Stimulated activated CD4-positive, alpha-beta T cell treated with anti-CD3 and anti-CD28 coated beads, TNF-alpha, amount 100 ng/mL, for 4 hours (primary cell): ENCODE measurements around the gene GNAT2.
"Not testable (repeated sequence)": the region's sequence is repeated elsewhere in the genome, so short reads cannot be mapped to it uniquely, and the experiment has no call there.

Experiments
- DNase-seq, 3 experiments: peaks; one replicate each; pipeline ENCODE4 v3.0.0-alpha.2; 2020; ENCODE audit warnings: low read depth in 3 of 3

Gene GNAT2

DNA sequence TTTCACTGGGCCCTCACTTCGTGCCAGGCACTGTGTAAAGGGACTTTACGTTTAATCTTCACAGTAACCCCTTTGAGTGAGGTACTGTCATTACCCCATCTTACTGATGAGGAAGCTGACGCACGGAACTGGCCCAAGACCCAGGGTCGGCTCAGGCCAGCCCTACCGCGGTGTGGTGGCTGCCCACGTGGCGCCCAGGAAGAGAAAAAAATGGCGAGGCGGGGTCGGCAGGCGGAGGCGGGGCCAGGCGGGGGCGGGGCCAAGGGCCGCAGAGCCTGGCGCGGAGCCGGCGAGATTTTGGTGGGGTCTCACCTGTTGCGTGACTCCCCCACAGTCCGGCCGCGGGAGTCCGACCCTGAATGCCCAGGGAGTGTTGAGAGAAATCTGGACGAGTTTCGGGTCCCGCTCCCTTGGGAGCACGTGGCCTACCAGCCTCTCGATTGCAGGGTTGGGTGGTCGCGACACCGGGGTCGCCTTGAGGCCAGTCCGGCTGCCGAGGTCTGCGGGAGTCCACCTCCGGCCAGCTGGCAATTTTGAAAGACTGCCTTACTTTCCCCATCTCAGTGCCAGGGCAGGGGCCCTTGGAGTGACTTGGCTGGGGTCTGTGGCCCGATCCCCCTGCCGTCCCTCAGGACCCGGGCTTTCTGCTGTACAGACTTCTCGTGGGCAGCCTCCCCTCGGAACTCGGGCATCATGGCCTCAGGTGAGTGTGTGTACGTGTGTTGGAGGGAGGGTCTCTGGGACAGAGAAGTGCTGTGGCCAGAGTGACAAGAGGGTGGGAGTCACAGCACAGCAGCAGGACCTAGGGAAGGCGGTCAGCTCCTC is at the start of gene GNAT2, which contains the start of gene AMPD2:
GNAT2 (minus strand) TSS at position 41 of the 825 bp plus-strand sequence. CDS start 6,746 bp downstream, outside the sequence.
AMPD2 (plus strand) TSS at position 262 of the 825 bp plus-strand sequence. CDS start 1,339 bp downstream, outside the sequence.
- peak; percentile 46 to 58 (median 55) for DNase-seq

DNA sequence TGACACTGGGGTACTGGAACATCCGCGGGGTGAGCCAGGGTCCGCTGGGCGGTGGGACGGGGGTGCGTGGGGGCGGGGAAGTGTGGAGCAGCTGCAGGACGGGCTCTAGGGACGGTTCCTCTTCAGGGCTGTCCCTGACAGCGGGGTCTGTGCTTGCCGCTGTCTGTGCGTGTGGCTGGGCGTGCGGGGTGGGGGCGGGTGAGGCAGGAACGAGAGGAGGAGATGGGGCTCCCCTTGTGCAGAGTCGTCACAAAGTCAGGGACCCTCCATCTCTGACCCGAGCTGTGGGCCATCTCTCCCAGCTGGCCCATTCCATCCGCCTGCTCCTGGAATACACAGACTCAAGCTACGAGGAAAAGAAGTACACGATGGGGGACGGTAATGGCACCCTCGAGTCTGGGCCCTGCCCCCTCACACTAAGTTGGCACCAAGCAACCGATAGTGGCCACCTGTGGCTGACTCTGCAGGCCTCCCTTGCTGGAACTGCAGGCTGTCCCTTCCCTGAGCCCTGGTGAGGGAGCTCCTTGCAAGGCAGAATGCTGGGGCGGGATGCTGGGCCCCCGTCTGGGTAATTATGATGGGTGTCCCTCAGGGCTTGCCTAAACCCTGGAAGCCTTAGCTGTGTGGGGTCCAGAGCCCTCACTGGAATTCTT is 48.8 kb upstream of the GNAT2 start:
- no peak for DNase-seq

DNA sequence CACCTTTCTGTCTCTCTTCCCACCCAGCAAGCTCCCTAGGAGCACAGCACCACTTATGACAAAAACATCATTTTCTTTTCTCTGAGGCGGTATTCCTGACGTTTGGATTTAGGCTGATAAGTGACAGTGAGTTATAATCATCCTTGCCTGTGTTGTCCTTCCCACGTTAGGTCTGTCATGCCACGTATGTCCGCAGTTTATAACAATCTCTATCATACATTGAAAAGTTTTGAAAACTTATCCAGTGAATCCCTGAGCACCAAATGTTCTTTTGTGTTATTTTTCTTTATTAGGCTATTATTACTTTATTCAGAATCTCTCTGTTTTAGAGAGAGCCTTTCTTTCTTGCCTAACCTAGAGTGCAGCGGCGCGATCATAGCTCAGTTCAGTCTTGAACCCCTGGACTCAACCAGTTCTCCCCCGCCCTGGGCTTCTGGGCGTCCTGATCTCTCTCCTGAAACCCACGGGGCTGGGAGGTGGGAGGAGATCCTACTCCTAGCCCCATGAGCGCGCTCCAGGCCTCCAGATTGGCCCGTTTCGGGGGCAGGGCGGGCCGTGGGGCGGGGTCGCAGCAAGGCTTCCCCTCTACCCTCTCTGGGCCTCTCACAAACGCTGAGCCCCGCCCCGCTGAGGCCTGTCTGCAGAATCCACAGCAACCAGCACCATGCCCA is 48.2 kb upstream of the GNAT2 start, which contains the start of gene GSTM2:
GSTM2 (plus strand) TSS at position 606 of the 671 bp plus-strand sequence; CDS start at position 665, 59 bp downstream.
- peak; percentile 60 to 66 (median 63) for DNase-seq

DNA sequence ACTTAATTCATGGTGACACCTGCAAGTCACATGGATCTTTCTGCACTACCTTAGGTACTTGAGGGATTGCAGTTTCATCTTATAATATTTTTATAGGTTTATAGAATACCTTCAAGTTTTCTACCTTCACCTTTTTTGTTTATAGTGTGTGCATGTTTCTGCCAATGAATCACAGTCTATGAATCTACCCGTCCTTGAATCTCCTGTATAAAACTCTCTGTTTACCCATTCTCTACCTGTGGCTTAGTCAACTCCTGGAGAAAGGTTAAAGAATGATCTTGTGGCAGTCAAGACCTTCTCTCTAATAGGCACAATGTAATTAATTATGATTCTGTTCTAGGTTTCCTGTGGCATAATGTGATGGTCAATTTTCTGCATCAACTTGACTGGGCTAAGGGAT is 45.3 kb upstream of the GNAT2 start:
- no peak for DNase-seq

DNA sequence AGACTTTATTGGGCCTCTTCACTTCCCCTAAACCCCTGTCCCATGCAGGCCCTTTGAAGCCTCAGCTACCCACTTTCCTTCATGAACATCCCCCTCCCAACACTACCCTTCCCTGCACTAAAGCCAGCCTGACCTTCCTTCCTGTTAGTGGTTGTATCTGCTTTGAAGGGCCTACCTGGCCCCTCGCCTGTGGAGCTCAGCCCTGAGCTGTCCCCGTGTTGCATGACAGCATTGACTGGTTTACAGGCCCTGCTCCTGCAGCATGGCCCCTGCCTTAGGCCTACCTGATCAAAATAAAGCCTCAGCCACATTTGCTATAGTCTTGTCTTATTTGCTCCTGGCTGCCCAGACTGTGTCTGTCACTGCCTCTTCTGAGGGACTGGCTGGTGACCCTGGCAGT is 42.0 kb upstream of the GNAT2 start:
- no peak for DNase-seq

DNA sequence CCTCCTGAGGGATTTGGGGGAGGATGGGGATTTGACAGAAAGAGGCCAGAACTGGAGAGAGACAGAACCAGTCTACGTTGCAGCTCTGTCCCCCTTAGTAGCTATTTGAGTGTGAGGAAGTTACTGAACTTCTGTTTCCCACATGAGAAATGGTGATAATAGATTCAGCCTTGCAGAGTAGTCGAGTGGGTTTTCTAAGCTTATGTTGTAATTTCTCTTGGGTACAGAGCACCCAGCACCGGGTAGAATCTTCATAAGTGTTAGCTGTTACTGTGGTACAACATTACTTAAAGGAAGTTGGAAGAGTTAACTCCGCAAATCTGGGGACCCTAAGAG is 41.2 kb upstream of the GNAT2 start:
- not testable (repeated sequence) for DNase-seq

DNA sequence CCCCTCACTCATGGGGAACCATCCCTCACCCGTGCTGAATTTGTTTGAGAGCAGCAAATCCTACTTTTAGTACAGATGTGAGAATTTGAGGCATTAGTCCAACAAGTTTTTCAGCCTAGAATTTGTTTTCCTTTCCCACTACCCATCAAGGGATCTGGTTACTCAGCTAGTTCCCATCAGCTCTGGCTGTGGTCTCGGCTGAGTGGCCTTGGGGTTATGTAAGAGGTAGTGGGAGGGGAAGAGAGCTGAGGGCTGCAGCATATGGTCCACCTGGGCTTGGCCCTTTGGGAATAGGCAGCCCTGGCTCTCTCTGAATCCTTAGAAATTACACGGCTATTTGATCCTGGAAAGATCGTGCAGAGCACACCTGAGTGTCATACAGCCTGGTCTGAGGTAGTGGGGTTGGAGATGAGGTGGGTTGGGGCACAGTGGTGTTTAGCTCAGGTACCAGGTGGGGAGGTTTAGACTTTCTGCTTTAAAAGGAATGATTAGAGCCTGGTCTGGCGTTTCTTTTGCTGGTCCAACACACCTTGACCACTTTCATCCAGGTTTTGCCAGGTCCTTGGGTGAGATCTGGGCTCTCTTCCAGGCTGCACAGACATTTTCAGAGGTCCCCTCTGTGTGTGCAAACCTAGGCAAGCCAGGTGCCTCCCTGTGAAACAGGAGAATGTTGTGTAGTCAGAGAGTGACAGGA is 40.7 kb upstream of the GNAT2 start:
- DNase-seq: no peak

DNA sequence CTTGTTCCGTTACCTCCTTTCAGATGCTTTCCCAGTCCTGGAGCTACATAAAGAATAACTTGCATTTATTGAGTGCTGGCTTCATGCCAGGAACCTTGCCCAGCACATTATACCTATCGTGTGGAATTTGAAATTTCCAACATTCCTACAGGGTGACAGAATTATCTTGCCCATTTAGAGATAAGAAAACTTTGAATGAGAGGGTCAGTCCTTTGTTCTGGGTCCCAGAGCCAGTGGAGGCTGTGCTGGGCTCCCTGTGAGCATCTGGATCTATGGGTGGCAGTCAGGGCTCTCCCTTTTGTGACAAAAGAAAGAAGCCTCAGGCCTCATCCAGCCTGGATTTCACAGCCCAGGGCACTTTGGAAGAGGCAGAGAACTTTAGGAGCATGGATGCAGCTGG is 39.7 kb upstream of the GNAT2 start:
- no peak for DNase-seq

DNA sequence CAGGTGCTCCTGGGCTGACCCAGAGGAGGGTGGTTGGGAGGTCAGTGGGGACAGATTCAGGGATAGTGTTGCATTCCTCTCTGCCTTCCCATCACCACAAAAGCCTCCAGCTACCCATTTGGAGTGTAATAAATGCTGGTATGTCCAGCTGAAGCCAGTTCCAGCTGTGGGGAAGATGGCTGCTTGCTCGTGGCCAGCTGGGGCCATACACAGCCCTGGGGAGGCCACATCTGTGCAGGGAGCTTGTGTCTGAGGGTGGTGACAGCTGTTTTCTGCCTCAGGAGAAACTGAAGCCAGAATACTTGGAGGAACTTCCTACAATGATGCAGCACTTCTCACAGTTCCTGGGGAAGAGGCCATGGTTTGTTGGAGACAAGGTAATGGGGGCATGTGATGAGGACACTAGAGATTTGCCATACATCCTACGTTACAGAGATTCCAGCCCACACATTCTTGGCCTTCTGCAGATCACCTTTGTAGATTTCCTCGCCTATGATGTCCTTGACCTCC is 39.2 kb upstream of the GNAT2 start:
- DNase-seq: no peak

DNA sequence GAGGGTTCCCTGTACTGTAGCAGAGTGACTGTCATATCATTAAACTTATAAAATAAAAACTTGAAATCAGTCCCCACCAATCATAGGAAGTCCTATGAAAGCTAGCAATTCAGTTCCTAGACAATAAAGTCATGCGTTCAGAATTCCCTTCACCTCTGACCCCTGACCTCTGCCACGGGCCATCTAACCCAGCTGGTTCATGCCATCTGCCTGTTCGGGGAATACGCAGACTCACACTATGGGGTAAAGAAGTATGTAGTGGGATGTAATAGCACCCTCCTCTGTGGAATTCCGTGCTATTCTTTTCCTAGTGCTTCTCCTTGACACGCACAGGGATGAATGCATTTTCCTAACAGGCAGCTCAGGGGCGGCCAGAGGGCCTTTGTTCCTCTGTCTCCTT is 38.6 kb upstream of the GNAT2 start:
- DNase-seq: no peak

DNA sequence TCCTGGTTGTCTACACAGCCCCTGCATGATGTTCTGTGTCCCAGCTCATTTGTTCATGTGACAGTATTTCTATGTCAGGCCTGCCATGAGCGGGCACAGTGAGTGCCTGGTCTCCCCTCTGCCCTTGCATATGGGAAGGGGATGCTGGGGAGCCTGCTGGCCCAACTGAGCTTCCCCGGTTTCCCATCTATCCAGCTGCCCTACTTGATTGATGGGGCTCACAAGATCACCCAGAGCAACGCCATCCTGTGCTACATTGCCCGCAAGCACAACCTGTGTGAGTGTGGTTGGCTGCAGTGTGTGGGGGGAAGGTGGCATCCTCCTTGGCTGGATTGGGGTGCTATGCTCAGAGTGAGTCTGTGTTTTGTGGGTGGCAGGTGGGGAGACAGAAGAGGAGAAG is 38.0 kb upstream of the GNAT2 start:
- DNase-seq: no peak

DNA sequence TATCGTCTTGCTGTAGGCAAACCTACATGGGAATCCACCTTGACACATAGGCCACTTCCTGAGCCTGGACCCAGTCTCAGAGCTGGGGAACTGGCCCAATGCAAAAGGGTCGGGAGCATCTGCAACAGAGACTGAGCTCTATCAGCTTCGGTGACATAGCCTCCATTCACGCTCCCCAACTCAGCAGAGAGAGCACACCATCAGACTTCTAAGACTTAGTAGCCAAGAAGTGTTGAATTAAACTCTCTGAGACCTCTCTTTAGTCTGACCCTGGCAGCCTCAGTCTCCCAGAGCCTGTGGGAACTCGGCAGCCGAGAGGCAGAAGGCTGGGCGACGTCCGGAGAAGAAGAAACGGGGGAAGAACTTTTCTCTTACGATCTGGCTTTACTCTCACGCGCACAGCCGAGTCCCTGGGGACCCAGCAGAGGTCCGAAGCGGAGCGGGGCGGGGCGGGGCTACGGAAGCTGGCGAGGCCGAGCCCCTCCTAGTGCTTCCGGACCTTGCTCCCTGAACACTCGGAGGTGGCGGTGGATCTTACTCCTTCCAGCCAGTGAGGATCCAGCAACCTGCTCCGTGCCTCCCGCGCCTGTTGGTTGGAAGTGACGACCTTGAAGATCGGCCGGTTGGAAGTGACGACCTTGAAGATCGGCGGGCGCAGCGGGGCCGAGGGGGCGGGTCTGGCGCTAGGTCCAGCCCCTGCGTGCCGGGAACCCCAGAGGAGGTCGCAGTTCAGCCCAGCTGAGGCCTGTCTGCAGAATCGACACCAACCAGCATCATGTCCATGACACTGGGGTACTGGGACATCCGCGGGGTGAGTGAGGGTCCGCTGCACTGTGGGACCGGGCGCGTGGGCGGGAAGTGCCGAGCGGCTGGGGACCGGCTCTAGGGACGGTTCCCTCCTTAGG is 36.5 kb upstream of the GNAT2 start, which contains the start of gene GSTM4:
GSTM4 (plus strand) TSS at position 485 of the 905 bp plus-strand sequence; CDS start at position 776, 291 bp downstream.
- peak; percentile 2 to 54 (median 30) for DNase-seq

DNA sequence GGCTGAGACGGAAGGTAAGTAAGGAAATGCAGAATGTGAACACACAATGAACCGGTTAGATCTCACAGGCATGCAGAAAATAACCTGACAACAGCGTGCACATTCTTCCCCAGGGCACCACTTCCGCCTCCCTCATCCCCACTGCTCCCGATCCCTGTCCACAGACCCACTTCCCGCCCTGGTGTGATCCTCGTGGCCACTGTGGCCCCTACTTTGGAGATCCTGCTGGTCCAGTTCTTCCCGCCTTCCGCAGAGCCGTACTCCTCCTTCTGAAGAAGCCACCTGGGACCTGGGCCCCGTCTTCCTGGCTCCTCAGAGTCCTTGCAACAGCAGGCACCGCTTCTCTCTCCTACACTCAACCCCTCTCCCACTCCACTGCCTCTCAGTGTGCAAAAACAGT is 35.1 kb upstream of the GNAT2 start:
- no peak for DNase-seq

DNA sequence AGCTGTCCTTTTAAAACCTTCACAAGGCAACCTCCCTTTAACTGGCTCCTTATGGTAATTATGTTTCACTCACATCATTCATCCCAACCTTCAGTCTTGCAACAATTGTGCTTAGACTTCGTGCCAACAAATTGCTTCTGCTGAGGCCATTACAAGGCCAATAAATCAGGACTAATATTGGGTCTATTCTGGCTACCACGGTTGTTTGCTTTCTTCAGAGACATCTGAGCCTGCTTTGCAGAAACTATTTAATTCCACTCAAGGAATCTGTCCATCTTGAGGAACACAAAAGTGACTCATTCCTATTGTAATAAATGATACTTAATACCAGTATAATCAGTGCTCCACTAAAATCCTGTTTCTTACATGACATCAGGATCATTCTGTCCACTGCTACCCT is 33.9 kb upstream of the GNAT2 start:
- no peak for DNase-seq

DNA sequence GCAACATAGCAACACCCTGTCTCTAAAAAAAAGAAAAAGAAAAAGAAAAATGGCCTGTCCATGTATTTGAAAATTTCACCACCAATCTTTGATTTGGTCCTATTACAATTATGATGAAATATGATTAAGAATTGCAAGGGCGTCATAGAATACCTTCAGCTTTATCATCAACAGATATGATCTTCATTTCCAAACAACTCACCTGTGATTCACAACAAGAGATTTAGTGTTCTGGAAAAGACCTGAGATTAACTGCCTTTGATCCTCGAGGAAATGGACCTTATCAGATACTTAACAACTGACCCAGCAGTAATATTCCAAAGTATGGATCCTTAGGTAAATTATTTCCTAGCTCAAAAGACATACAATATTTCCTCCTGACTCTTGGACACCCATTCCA is 33.0 kb upstream of the GNAT2 start:
- DNase-seq: no peak

DNA sequence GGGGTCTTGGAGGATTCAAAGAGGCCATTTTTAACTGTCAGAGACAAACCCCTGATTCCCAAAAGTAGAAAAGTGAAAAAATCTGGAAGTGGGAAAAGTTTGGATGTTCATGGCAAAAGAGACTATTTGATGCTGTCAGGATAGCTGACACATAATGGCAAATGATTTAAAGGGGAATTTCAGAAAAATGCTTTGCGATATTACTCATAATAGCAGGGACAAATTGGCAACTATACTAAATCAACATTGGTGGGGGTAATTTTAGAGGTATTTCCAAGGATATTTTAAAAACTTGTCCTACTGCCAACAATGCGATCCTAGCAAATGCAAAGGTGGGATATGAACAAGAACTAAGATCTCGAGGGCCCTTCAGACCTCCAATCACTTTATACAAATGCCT is 31.2 kb upstream of the GNAT2 start:
- no peak for DNase-seq

DNA sequence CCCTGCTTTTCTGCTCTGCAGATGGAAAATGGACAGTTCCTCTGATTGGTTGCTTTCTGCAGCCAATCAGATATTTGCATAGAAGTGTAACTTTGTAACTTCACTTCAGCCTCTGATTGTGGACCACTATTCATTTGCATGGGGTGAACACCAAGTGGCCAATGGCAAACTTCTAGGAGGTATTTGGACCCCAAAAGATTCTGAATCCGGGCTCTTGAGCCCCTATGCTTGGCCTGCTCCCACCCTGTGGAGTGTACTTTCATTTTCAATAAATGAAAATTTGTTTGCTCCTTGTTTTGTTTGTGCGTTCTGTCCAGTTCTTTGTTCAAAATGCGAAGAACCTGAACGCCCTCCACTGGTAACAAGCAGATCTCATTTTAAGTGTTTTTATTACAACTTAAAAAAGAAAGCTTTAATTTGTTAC is 30.1 kb upstream of the GNAT2 start:
- DNase-seq: no peak

DNA sequence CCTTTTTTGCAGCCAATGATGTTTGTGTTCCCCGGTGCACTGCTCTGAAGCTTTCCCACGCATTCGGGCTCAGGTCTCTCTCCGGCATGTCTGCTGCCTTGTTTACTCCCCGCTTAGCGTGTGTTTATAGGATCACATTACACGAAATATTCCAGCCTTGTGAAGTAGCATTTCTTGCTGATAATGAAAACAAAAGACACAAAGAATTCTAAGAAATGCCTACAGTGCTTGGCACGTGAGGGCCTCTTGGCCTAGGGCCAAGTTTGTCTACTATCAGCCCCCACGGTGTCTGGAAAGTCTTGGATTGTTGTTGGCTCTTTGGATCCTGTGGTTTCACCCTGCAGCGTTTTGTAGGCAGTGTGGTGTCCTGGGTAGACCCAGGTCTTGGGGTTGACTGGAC is 25.3 kb upstream of the GNAT2 start:
- no peak for DNase-seq

DNA sequence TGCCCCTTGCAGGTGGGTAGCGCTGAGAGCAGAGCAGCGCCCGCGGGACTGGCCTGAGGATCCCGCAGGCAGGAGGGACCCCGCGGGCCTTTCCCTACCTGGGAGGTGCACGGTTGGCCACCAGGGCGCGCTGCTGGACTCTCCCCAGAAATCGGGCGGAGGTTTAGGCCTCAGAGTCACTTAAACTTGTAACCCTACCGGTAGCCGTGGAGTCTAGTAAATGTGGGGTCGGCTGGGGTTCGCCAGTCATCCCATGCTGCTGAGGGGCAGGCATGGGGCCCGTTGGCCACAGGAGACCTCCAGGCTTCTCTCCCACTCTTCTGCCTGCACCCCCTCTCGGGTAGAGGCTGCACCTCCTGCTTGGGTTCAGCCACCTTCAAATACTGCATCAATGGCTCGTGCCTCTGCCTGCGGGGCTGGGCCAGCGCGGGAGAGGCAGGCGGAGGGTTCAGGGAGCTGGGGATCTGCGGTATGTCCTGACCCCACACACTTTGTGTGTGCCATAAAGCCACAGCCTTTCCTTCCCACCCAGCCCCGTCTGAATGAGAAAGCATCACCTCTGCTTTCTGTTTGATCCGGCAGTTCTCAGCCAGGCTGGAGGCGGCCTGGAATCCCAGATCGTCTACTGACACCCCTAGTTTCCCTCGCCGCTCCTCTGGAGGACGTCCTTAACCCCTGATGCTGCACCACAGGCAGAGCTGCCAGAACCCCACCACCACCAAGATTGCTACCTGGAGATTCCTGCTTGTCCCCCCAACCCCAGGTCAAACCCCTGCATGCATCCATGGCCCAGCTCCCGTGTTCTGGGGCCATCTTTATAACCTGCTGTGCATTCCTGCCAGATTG is 24.2 kb upstream of the GNAT2 start:
- peak; percentile 69 to 81 (median 73) for DNase-seq

DNA sequence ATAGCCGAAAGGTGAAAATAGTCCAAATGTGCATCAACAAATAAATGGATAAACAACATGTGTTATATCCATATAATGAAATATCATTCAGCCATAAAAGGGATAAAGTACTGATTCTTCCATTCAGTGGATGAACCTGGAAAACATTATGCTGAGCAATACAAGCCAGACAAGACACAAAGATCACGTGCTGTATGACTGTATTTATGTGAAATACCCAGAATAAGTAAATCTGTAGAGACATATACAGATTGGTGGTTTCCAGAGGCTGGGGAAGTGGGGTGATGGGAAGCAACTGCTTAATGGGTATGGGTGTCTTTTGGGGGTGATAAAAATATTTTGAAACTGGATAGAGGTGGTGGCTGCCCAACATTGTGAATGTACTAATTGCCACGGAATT is 23.2 kb upstream of the GNAT2 start:
- DNase-seq: no peak
